ENCODE results near the gene MYO5C. TPM values are rescaled to one million over a fixed set of nuclear protein-coding genes. Genes with fewer than 3 reads are reported as not detected.

Gene MYO5C
- total RNA-seq, 1 donor = not detected

DNA sequence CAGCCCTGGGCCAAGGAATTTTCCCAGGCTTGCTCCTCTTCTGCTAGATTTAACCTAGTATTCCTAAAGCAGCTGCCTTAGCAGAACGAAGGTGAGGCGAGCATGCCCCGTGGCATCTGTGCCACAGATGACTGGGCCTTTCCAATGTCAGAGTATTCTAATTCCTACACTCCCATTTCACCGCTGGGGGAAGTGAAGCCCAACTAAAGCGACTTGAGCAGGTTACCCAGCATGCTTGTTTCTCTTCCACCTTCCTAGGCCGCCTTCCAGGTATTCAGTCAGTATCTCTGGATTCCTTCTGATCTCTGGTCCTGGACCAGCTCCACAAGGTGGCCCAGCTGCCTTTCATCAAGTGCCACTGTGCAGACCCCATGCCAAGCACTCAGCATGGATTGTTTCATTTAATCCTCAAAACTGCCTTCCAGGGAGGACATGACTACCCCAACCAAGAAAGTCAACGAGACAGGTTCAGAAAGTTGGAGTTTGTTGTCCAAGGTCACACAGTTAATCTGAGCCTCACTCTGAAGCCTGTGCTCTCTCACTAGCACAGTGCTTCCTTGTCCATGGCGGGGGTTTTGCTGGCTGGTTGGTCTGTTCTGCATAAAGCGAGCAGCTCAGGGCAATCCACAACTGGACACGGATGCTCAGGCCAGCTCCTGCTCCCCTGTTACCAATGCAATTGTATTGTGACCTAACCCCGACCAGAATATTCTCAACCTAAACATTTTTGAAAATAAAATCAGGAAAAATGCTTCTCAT, 15.1 kb downstream of the MYO5C start:
- TF ChIP-seq, protein P1, sequence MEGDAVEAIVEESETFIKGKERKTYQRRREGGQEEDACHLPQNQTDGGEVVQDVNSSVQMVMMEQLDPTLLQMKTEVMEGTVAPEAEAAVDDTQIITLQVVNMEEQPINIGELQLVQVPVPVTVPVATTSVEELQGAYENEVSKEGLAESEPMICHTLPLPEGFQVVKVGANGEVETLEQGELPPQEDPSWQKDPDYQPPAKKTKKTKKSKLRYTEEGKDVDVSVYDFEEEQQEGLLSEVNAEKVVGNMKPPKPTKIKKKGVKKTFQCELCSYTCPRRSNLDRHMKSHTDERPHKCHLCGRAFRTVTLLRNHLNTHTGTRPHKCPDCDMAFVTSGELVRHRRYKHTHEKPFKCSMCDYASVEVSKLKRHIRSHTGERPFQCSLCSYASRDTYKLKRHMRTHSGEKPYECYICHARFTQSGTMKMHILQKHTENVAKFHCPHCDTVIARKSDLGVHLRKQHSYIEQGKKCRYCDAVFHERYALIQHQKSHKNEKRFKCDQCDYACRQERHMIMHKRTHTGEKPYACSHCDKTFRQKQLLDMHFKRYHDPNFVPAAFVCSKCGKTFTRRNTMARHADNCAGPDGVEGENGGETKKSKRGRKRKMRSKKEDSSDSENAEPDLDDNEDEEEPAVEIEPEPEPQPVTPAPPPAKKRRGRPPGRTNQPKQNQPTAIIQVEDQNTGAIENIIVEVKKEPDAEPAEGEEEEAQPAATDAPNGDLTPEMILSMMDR (IDR thresholded peaks at IDR 0.05; ENCODE audit: insufficient read depth, low read depth, low read length) = no peak
- DNase-seq (ENCODE audit: low read depth) = no peak

DNA sequence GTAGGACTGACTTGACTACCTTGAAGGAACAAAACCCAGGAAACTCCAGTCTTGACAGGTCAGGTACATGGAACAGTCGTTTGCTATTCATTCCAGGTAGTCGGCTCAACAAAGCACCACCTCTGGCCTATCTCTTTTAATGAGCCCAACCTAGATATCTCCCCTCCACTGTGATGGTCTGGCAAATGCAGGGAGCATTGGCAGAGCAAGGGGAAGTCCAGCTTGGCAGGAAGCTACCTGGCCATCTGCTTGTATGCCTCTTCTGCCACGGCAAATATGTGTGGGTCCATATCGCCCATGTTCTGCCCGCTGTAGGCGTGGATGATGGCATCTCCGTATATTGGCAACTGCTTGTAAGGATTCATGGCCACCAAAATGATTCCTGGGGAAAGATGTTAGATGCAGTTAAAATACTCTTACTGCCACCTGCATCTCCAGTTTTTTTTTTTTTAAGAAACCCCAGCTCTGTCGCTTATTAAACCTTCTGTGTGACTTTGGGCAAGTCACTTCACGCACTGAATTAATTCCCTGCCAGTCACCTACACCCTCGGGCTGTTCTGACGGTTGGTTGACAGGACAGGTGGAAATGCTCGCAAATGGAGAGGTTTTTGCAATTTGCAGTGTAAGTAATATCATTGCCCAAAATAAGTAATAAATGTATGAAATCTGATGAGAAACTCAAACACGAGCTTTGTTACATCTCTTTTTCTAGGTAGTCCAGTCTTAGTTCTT, 16.8 kb downstream of the MYO5C start:
- DNase-seq (ENCODE audit: low read depth) = no peak
- no peak overlapping the region for H3K4me3 ChIP-seq (ENCODE audit: low read depth, low read length)

More for the DNA sequence above, 15.1 kb downstream of the MYO5C start:
- no peak overlapping the region for H3K4me3 ChIP-seq (ENCODE audit: low read depth, low read length)

DNA sequence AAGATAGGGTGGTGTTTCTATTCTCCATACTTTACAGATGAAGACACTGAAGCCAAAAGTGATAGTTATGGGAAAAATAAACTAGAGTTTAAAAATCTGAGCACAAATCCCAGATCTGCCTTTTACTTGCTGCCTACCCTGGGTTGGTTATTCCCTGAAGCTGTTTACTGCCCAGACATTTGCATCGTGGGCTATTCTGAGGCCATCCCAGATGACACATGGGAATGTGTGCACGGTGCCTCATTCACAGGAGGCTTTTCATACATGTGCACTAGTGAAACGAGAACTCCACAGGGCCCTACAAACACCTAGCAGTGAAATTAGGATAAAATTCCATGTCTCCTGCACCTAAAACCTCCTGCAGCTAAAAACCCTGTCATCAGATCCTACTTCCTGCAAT, 17.5 kb downstream of the MYO5C start:
- TF ChIP-seq, protein P1 (IDR thresholded peaks at IDR 0.05; ENCODE audit: insufficient read depth, low read depth, low read length) = no peak
- no peak overlapping the region for H3K4me3 ChIP-seq (ENCODE audit: low read depth, low read length)
- no peak for DNase-seq (ENCODE audit: low read depth)

More for the DNA sequence above, 16.8 kb downstream of the MYO5C start:
- TF ChIP-seq, protein P1 (IDR thresholded peaks at IDR 0.05; ENCODE audit: insufficient read depth, low read depth, low read length) = no peak

GRCh38 chr15:52277575-52277974, 18.0 kb downstream of the MYO5C start:
- no peak for DNase-seq (ENCODE audit: low read depth)
- H3K4me3 ChIP-seq (ENCODE audit: low read depth, low read length) = no peak overlapping the region
- TF ChIP-seq, protein P1 (IDR thresholded peaks at IDR 0.05; ENCODE audit: insufficient read depth, low read depth, low read length) = no peak

DNA sequence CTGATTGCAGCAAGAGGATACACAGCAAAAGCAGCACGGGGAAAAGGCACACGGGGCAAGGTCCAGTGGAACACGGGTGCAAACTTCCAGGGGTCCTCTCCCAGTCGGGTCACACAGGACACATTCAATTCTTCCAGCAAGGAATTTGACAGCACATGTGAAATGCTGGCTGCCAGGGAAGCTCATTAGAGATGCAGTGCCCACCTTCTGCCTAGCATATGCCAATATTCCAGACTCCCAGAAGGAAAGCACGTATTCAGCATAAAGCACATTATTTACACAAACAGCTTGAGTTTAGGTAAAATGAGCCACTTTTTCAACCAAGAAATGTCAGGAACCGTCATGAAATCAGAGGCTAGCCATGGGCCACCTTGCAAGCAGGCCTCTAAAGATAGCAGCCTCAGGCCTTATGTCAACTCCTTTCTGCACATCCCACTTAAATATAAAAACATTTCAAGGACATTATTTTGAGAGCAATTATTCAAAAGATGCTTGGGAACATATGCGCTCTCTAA, 19.3 kb downstream of the MYO5C start:
- TF ChIP-seq, protein P1 (IDR thresholded peaks at IDR 0.05; ENCODE audit: insufficient read depth, low read depth, low read length) = no peak
- H3K4me3 ChIP-seq (ENCODE audit: low read depth, low read length) = no peak overlapping the region
- DNase-seq (ENCODE audit: low read depth) = no peak

GRCh38 chr15:52263563-52264282, 31.9 kb downstream of the MYO5C start:
- TF ChIP-seq, protein P1 (IDR thresholded peaks at IDR 0.05; ENCODE audit: insufficient read depth, low read depth, low read length) = no peak
- no peak overlapping the region for H3K4me3 ChIP-seq (ENCODE audit: low read depth, low read length)

More at GRCh38 chr15:52263563-52264282, 31.9 kb downstream of the MYO5C start:
- DNase-seq (ENCODE audit: low read depth) = no peak
